ENCODE results near the gene ZDHHC4.

DNA sequence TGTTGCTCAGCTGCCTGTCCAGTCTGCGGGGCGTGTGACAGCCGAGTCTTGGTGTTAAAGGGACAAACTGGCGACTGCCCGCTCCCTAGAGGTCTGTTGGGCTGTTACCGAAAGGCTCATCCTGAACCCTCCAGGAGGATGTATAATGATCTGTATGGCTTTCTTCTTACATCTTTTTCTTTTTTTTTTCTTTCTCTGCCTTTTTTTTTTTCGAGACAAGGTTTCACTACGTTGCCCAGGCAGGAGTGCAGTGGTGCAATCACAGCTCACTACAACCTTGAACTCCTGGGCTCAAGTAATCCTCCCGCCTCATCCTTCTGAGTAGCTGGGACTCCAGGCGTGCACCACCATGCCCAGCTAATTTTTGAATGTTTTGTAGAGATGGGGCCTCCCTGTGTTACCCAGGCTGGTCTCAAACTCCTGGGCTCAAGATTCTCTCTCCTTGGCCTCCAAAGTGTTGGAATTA is 13.4 kb downstream of the ZDHHC4 start:
- TF ChIP-seq, protein P1, sequence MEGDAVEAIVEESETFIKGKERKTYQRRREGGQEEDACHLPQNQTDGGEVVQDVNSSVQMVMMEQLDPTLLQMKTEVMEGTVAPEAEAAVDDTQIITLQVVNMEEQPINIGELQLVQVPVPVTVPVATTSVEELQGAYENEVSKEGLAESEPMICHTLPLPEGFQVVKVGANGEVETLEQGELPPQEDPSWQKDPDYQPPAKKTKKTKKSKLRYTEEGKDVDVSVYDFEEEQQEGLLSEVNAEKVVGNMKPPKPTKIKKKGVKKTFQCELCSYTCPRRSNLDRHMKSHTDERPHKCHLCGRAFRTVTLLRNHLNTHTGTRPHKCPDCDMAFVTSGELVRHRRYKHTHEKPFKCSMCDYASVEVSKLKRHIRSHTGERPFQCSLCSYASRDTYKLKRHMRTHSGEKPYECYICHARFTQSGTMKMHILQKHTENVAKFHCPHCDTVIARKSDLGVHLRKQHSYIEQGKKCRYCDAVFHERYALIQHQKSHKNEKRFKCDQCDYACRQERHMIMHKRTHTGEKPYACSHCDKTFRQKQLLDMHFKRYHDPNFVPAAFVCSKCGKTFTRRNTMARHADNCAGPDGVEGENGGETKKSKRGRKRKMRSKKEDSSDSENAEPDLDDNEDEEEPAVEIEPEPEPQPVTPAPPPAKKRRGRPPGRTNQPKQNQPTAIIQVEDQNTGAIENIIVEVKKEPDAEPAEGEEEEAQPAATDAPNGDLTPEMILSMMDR (IDR thresholded peaks at IDR 0.05; ENCODE audit: low read length) = no peak
- TF ChIP-seq EZH2 (optimal IDR thresholded peaks at IDR 0.05; ENCODE audit: low read depth, low read length) (no peak), EZH2phosphoT487 (IDR thresholded peaks at IDR 0.05; ENCODE audit: low read length) (no peak)
